Activated CD8-positive, alpha-beta memory T cell treated with anti-CD3 and anti-CD28 coated beads, Interleukin-2, amount 50 U/mL, for 24 hours (primary cell): Measurements from ENCODE around the gene DCC.

Source experiments
- DNase-seq: peaks from one replicate; pipeline ENCODE4 v3.0.0-alpha.2; 2020; ENCODE audit errors: extremely low read depth

Gene DCC

GRCh38 chr18:53033128-53033527, 693.1 kb downstream of the DCC start:
- DNase-seq: no peak

GRCh38 chr18:53038608-53039007, 698.6 kb downstream of the DCC start:
- no peak for DNase-seq

- DNase-seq: no peak
These were observed 700.3 kb downstream of the DCC start for GRCh38 chr18:53040286-53040685.

- DNase-seq: no peak
These were observed 716.1 kb downstream of the DCC start for GRCh38 chr18:53056064-53056463.

GRCh38 chr18:53070788-53071187, 730.8 kb downstream of the DCC start:
- no peak for DNase-seq

- DNase-seq: no peak
These were observed 740.7 kb downstream of the DCC start for GRCh38 chr18:53080687-53081086.

GRCh38 chr18:53093636-53094035, 753.6 kb downstream of the DCC start:
- no peak for DNase-seq

- DNase-seq: no peak
These were observed 761.6 kb downstream of the DCC start for GRCh38 chr18:53101536-53102105.

GRCh38 chr18:53114441-53114840, 774.4 kb downstream of the DCC start:
- DNase-seq: no peak

- no peak for DNase-seq
These were observed 776.0 kb downstream of the DCC start for GRCh38 chr18:53115876-53116585.

GRCh38 chr18:53117851-53118250, 777.9 kb downstream of the DCC start:
- DNase-seq: no peak

- no peak for DNase-seq
These were observed 786.2 kb downstream of the DCC start for GRCh38 chr18:53126210-53126609.

GRCh38 chr18:53131001-53131400, 791.0 kb downstream of the DCC start:
- DNase-seq: no peak

- no peak for DNase-seq
These were observed 794.7 kb downstream of the DCC start for GRCh38 chr18:53134711-53135110.

- DNase-seq: no peak
These were observed 795.7 kb downstream of the DCC start for GRCh38 chr18:53135654-53136053.

GRCh38 chr18:53139746-53140500, 799.9 kb downstream of the DCC start:
- no peak for DNase-seq

GRCh38 chr18:53142005-53142404, 802.0 kb downstream of the DCC start:
- no peak for DNase-seq

- DNase-seq: no peak
These were observed 807.5 kb downstream of the DCC start for GRCh38 chr18:53147472-53147871.

GRCh38 chr18:53148123-53148522, 808.1 kb downstream of the DCC start:
- DNase-seq: no peak

GRCh38 chr18:53152476-53152875, 812.5 kb downstream of the DCC start:
- DNase-seq: no peak

GRCh38 chr18:53153281-53153680, 813.3 kb downstream of the DCC start:
- no peak for DNase-seq

- DNase-seq: no peak
These were observed 813.8 kb downstream of the DCC start for GRCh38 chr18:53153800-53154199.

GRCh38 chr18:53165770-53166169, 825.8 kb downstream of the DCC start:
- no peak for DNase-seq
